GM10266 (cell line): ENCODE data around the gene ARHGEF9.
"Not testable (repeated sequence)": the region's sequence is repeated elsewhere in the genome, so short reads cannot be mapped to it uniquely, and the experiment has no call there.

ENCODE experiments used
- DNase-seq: peaks from one replicate; pipeline ENCODE4 v3.0.0; 2012; ENCODE audit errors: extremely low spot score
- CTCF ChIP-seq: IDR thresholded peaks from 2 replicates; pipeline ENCODE4 v1.5.1; 2012; ENCODE audit warnings: mild to moderate bottlenecking, low read depth; ENCODE audit not compliant: control insufficient read depth, insufficient read depth; ENCODE audit errors: missing control alignments

The ARHGEF9 gene

GRCh38 chrX:63664083-63664482, 120.9 kb downstream of the ARHGEF9 start:
- no peak for DNase-seq
- no peak for TF ChIP-seq CTCF

GRCh38 chrX:63661676-63662075, 123.3 kb downstream of the ARHGEF9 start:
- DNase-seq = no peak
- no peak for TF ChIP-seq CTCF

GRCh38 chrX:63658920-63659319, 126.1 kb downstream of the ARHGEF9 start:
- no peak for TF ChIP-seq CTCF
- DNase-seq = no peak

- no peak for DNase-seq
- TF ChIP-seq CTCF = no peak
These were observed 127.2 kb downstream of the ARHGEF9 start for GRCh38 chrX:63657821-63658220.

GRCh38 chrX:63656871-63657580, 128.0 kb downstream of the ARHGEF9 start:
- TF ChIP-seq CTCF = no peak
- no peak for DNase-seq

- no peak for DNase-seq
- TF ChIP-seq CTCF = no peak
These were observed 132.8 kb downstream of the ARHGEF9 start for GRCh38 chrX:63652086-63652765.

- not testable (repeated sequence) for DNase-seq
These were observed 139.3 kb downstream of the ARHGEF9 start for GRCh38 chrX:63645748-63646147.

GRCh38 chrX:63635750-63636149, 149.3 kb downstream of the ARHGEF9 start:
- DNase-seq = no peak
- TF ChIP-seq CTCF = no peak
